ENCODE data around the gene C2CD2L. TPM values are rescaled to one million over a fixed set of nuclear protein-coding genes. Genes with fewer than 3 reads are reported as not detected.

The C2CD2L gene
- total RNA-seq, 2 experiments from 2014 or later: 10.6 to 19.0 TPM

DNA sequence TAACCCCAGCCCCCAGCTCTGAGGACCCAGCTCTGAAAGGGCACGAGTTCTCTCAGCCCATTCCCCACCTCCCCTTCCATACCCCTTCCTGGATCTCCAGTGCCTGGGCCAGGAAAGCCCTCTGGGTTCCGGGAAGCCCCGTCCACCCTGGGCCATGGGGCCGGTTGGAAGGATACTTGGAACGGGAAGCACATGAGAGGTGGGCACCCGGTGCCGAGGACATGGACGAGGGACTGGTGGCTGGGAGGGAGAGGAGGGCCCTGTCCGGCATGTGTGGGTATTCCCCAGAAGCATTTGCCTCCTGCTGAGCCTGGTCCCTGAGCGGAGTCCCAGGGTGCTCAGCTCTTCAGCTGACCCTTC lies 9.1 kb downstream of the C2CD2L start:
- Histone ChIP-seq H3K4me1 (ENCODE audit: insufficient read depth, low read length, poor library complexity, severe bottlenecking) (peaks cover 9% of the 10 kb centered on the region), H3K9me3 (ENCODE audit: low read length) (no peaks in the 10 kb centered on the region), H3K36me3 (ENCODE audit: insufficient read depth, low read length) (peaks cover 22% of the 10 kb centered on the region), H3K27ac (ENCODE audit: low read depth, low read length, poor library complexity, severe bottlenecking) (no peak overlapping the region), H4K20me1 (ENCODE audit: insufficient read depth, low read length) (no peaks in the 10 kb centered on the region), H3K9me2 (ENCODE audit: insufficient read depth, low read length) (no peaks in the 10 kb centered on the region), H3K4me2 (ENCODE audit: low read length) (no peak overlapping the region), H3K79me2 (ENCODE audit: insufficient read depth, low read depth, low read length) (no peaks in the 10 kb centered on the region), H2AFZ (ENCODE audit: low read length) (no peak overlapping the region), H3K4me3 (ENCODE audit: low read depth, low read length, poor library complexity, severe bottlenecking) (no peak overlapping the region)
- intact Hi-C loops (cut with micrococcal nuclease; ENCODE audit: unreplicated experiment): no loop called here
- TF ChIP-seq CTCF (conservative IDR thresholded peaks at IDR 0.05; ENCODE audit: low read length): no peak
- TF ChIP-seq EZH2phosphoT487 (IDR thresholded peaks at IDR 0.05; ENCODE audit: borderline replicate concordance, low read depth, low read length): no peak
- CTCF ChIA-PET (ENCODE audit: unreplicated experiment): interaction anchor here (0.6 kb wide), 1 partner anchor 9 kb away, joined by 3 read pairs; no protein-coding TSS in a partner anchor
- DNase-seq (ENCODE audit: low spot score): no peak
- BruUV-seq (replicated peaks): no TSS peak
- POLR2A ChIA-PET: interaction anchor here (1.1 kb wide), 1 partner anchor 9 kb away, joined by 3 read pairs; the partner anchor contains the start of gene C2CD2L

- H3K4me3 ChIP-seq (ENCODE audit: low read depth, low read length, poor library complexity, severe bottlenecking): no peak overlapping the region
- no TSS peak for BruUV-seq (replicated peaks)
- no peak overlapping the region for H3K4me2 ChIP-seq (ENCODE audit: low read length)
- H2AFZ ChIP-seq (ENCODE audit: low read length): no peak overlapping the region
- no peak for DNase-seq (ENCODE audit: low spot score)
- H3K36me3 ChIP-seq (ENCODE audit: insufficient read depth, low read length): peaks cover 18% of the 10 kb centered on the region
- H3K27ac ChIP-seq (ENCODE audit: low read depth, low read length, poor library complexity, severe bottlenecking): no peak overlapping the region
- no peaks in the 10 kb centered on the region for H3K79me2 ChIP-seq (ENCODE audit: insufficient read depth, low read depth, low read length)
- H4K20me1 ChIP-seq (ENCODE audit: insufficient read depth, low read length): no peaks in the 10 kb centered on the region
- H3K9me3 ChIP-seq (ENCODE audit: low read length): no peaks in the 10 kb centered on the region
- CTCF ChIA-PET (ENCODE audit: unreplicated experiment): interaction anchor here (0.6 kb wide), 1 partner anchor 10 kb away, joined by 3 read pairs; no protein-coding TSS in a partner anchor
- POLR2A ChIA-PET: interaction anchor here (1.1 kb wide), 1 partner anchor 9 kb away, joined by 3 read pairs; the partner anchor contains the start of gene C2CD2L
- H3K9me2 ChIP-seq (ENCODE audit: insufficient read depth, low read length): no peaks in the 10 kb centered on the region
- peaks cover 9% of the 10 kb centered on the region for H3K4me1 ChIP-seq (ENCODE audit: insufficient read depth, low read length, poor library complexity, severe bottlenecking)
- TF ChIP-seq CTCF (conservative IDR thresholded peaks at IDR 0.05; ENCODE audit: low read length): no peak
- TF ChIP-seq EZH2phosphoT487 (IDR thresholded peaks at IDR 0.05; ENCODE audit: borderline replicate concordance, low read depth, low read length): no peak
- intact Hi-C loops (cut with micrococcal nuclease; ENCODE audit: unreplicated experiment): no loop called here
Measured at GRCh38 chr11:119116601-119117000, 9.5 kb downstream of the C2CD2L start.

- POLR2A ChIA-PET: interaction anchor here (0.7 to 2.5 kb wide), 3 partner anchors 8 to 64 kb away, joined by 3 to 8 read pairs (median 3); no protein-coding TSS in a partner anchor
Measured at GRCh38 chr11:119117004-119117706, 10.0 kb downstream of the C2CD2L start.

More at GRCh38 chr11:119117004-119117706, 10.0 kb downstream of the C2CD2L start:
- H3K79me2 ChIP-seq (ENCODE audit: insufficient read depth, low read depth, low read length): peaks cover 4% of the 10 kb centered on the region; the same call in 1 of the 2 replicates
- no peak overlapping the region for H3K27ac ChIP-seq (ENCODE audit: low read depth, low read length, poor library complexity, severe bottlenecking)
- peaks cover 9% of the 10 kb centered on the region for H3K4me1 ChIP-seq (ENCODE audit: insufficient read depth, low read length, poor library complexity, severe bottlenecking)
- H3K9me3 ChIP-seq (ENCODE audit: low read length): no peaks in the 10 kb centered on the region
- H3K36me3 ChIP-seq (ENCODE audit: insufficient read depth, low read length): peaks cover 15% of the 10 kb centered on the region
- CTCF ChIA-PET (ENCODE audit: unreplicated experiment): no interaction called here
- TF ChIP-seq CTCF (conservative IDR thresholded peaks at IDR 0.05; ENCODE audit: low read length) (no peak), EZH2phosphoT487 (IDR thresholded peaks at IDR 0.05; ENCODE audit: borderline replicate concordance, low read depth, low read length) (no peak)
- H3K9me2 ChIP-seq (ENCODE audit: insufficient read depth, low read length): no peaks in the 10 kb centered on the region
- intact Hi-C loops (cut with micrococcal nuclease; ENCODE audit: unreplicated experiment): no loop called here
- no peak for DNase-seq (ENCODE audit: low spot score)
- H4K20me1 ChIP-seq (ENCODE audit: insufficient read depth, low read length): no peaks in the 10 kb centered on the region
- BruUV-seq (replicated peaks): no TSS peak
- H3K4me3 ChIP-seq (ENCODE audit: low read depth, low read length, poor library complexity, severe bottlenecking): no peak overlapping the region
- H3K4me2 ChIP-seq (ENCODE audit: low read length): no peak overlapping the region
- H2AFZ ChIP-seq (ENCODE audit: low read length): no peak overlapping the region
